GDM1 (cell line): ENCODE results near the gene MYO10.

Experiments
- DNase-seq: peaks from one replicate; lab custom pipeline; 2025; lab: John Stamatoyannopoulos, UW

The MYO10 gene

GRCh38 chr5:16916262-16916878 is 19.7 kb downstream of the MYO10 start:
- no peak for DNase-seq

- DNase-seq = no peak
Measured at GRCh38 chr5:16914584-16914983, 21.5 kb downstream of the MYO10 start.

GRCh38 chr5:16914108-16914435 is 22.0 kb downstream of the MYO10 start:
- no peak for DNase-seq

GRCh38 chr5:16913187-16914107 is 22.6 kb downstream of the MYO10 start:
- DNase-seq = no peak

GRCh38 chr5:16912080-16912479 is 24.0 kb downstream of the MYO10 start:
- no peak for DNase-seq

- DNase-seq = no peak
Measured at GRCh38 chr5:16909464-16909863, 26.6 kb downstream of the MYO10 start.

GRCh38 chr5:16907270-16907669 is 28.8 kb downstream of the MYO10 start:
- no peak for DNase-seq

- no peak for DNase-seq
Measured at GRCh38 chr5:16906255-16906654, 29.8 kb downstream of the MYO10 start.

GRCh38 chr5:16903480-16904300 is 32.4 kb downstream of the MYO10 start:
- no peak for DNase-seq

GRCh38 chr5:16902846-16903245 is 33.2 kb downstream of the MYO10 start:
- no peak for DNase-seq

- no peak for DNase-seq
Measured at GRCh38 chr5:16901021-16901644, 35.0 kb downstream of the MYO10 start.

- DNase-seq = no peak
Measured at GRCh38 chr5:16899171-16899570, 36.9 kb downstream of the MYO10 start.

GRCh38 chr5:16897800-16898199 is 38.3 kb downstream of the MYO10 start:
- no peak for DNase-seq

GRCh38 chr5:16897284-16897704 is 38.8 kb downstream of the MYO10 start:
- DNase-seq = no peak

- DNase-seq = no peak
Measured at GRCh38 chr5:16896767-16897166, 39.3 kb downstream of the MYO10 start.

- no peak for DNase-seq
Measured at GRCh38 chr5:16894236-16895057, 41.6 kb downstream of the MYO10 start.

- no peak for DNase-seq
Measured at GRCh38 chr5:16891033-16891432, 45.1 kb downstream of the MYO10 start.

GRCh38 chr5:16889972-16890519 is 46.0 kb downstream of the MYO10 start:
- no peak for DNase-seq

GRCh38 chr5:16889203-16889971 is 46.7 kb downstream of the MYO10 start:
- no peak for DNase-seq

- no peak for DNase-seq
Measured at GRCh38 chr5:16888694-16889124, 47.4 kb downstream of the MYO10 start.
